B cell (primary cell): ENCODE measurements around the gene RORB.

Experiments
- EZH2 ChIP-seq: IDR thresholded peaks from 2 replicates; pipeline ENCODE4 v1.6.1; 2012; ENCODE audit warnings: borderline replicate concordance, low read depth, mild to moderate bottlenecking, moderate library complexity, low read length; ENCODE audit not compliant: insufficient read depth, poor library complexity, severe bottlenecking
- TF ChIP-seq, protein P1 (sequence below): fragments of 200-600 bp; IDR thresholded peaks from one replicate; pipeline ENCODE4 v1.8.0; 2022; ENCODE audit warnings: antibody characterized with exemption, mild to moderate bottlenecking

DNA sequence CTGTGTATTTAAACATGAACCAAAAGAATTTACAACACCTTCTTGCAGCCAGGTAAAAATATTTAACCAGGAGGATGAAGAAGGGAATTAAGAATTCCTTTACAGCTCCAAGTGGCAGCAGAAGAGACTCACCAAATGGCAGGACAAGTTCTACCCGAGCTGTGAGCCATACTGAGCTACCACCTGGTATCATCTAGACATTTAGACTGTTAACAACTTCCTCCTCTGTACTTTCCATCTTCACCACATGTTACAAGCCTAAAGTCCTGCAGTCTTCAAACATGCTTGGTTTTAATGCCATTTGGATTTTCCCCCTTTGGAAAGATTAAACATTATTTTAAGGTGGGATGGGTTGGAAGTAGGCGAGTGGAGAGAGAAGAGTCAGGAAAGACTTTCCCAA is 200.4 kb downstream of the RORB start:
- TF ChIP-seq, protein P1, sequence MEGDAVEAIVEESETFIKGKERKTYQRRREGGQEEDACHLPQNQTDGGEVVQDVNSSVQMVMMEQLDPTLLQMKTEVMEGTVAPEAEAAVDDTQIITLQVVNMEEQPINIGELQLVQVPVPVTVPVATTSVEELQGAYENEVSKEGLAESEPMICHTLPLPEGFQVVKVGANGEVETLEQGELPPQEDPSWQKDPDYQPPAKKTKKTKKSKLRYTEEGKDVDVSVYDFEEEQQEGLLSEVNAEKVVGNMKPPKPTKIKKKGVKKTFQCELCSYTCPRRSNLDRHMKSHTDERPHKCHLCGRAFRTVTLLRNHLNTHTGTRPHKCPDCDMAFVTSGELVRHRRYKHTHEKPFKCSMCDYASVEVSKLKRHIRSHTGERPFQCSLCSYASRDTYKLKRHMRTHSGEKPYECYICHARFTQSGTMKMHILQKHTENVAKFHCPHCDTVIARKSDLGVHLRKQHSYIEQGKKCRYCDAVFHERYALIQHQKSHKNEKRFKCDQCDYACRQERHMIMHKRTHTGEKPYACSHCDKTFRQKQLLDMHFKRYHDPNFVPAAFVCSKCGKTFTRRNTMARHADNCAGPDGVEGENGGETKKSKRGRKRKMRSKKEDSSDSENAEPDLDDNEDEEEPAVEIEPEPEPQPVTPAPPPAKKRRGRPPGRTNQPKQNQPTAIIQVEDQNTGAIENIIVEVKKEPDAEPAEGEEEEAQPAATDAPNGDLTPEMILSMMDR = no peak
- TF ChIP-seq EZH2 = no peak
